HCT116 (cell line): ENCODE results near the gene NDST3. TPM values are rescaled to one million over a fixed set of nuclear protein-coding genes. Genes with fewer than 3 reads are reported as not detected.

Experiments used
- ATAC-seq: fragments of 200-7000 bp; cut with Tn5 transposase; 2 replicates; pipeline ENCODE4 v1.9.1; 2020; ENCODE audit warnings: mild to moderate bottlenecking, moderate library complexity
- BruUV-seq: library from RNA; stranded (reverse); fragments of 400-500 nt; replicated peaks from 2 replicates; lab custom pipeline; 2021; lab: Mats Ljungman, UMichigan
- CTCF ChIA-PET: fragments of 300-600 bp; sonication (Branson Sonifier 250); formaldehyde crosslinking; loops from one replicate; lab custom pipeline; 2021; ENCODE audit warnings: antibody characterized with exemption; lab: Charles Lee
- POLR2A ChIA-PET: fragments of 300-600, 350-600 bp; sonication (Branson Sonifier 250); formaldehyde crosslinking; loops from one replicate; lab custom pipeline; 2021; ENCODE audit warnings: antibody characterized with exemption; lab: Charles Lee
- RAD21 ChIA-PET, 2 experiments: fragments of 300-600 bp; sonication (Branson Sonifier 250); formaldehyde crosslinking; loops; one replicate each; lab custom pipeline; 2023; ENCODE audit warnings: low total read pairs in 2 of 2; ENCODE audit not compliant: uncharacterized antibody in 2 of 2, unreplicated experiment in 2 of 2, low non-redundant PET in 1 of 2; lab: Charles Lee
- DNase-seq: peaks from one replicate; pipeline ENCODE4 v3.0.0-alpha.2; 2010; ENCODE audit warnings: low read depth, low spot score
- H2AFZ ChIP-seq: fragments of 200-600 bp; shearing (Covaris generic), sonication (generic); 2 replicates; pipeline ENCODE4 v1.6.1; 2017; ENCODE audit warnings: low read depth, mixed run types, mixed read lengths, antibody characterized with exemption, low read length; ENCODE audit not compliant: poor library complexity, severe bottlenecking
- H3K27ac ChIP-seq: 2 replicates; pipeline ENCODE4 v1.5.1; 2012; ENCODE audit warnings: low read depth, low read length
- H3K27me3 ChIP-seq: fragments of 200-600 bp; sonication (generic); 2 replicates; pipeline ENCODE4 v1.6.1; 2016; ENCODE audit warnings: mixed run types, low read length, mixed read lengths; ENCODE audit not compliant: insufficient read depth
- H3K36me3 ChIP-seq, 2 experiments: fragments of 200-500 bp in 1 of 2; fragments of 200-600 bp in 1 of 2; sonication (Bioruptor generic) in 1 of 2; sonication (generic) in 1 of 2; 2 replicates each; pipeline versions ENCODE4 v1.5.1 to v1.6.1; 2014 to 2016; ENCODE audit warnings: low read length in 2 of 2, inconsistent platforms in 1 of 2, mixed read lengths in 1 of 2, mixed run types in 1 of 2; ENCODE audit not compliant: insufficient read depth in 2 of 2, control insufficient read depth in 1 of 2
- H3K4me1 ChIP-seq, 2 experiments: fragments of 200-600 bp in 1 of 2; sonication (generic) in 1 of 2; 2 replicates each; pipeline versions ENCODE4 v1.5.1 to v1.6.1; 2012 to 2017; ENCODE audit warnings: low read length in 2 of 2, inconsistent platforms in 1 of 2, mild to moderate bottlenecking in 1 of 2, mixed read lengths in 1 of 2, mixed run types in 1 of 2, moderate library complexity in 1 of 2; ENCODE audit not compliant: insufficient read depth in 2 of 2, control insufficient read depth in 1 of 2
- H3K4me2 ChIP-seq: fragments of 200-600 bp; sonication (generic); 2 replicates; pipeline ENCODE4 v1.6.1; 2017; ENCODE audit warnings: mixed run types, low read length, mixed read lengths
- H3K4me3 ChIP-seq, 2 experiments: fragments of 200-600 bp in 1 of 2; sonication (generic) in 1 of 2; replicated peaks in 1 of 2; 2 replicates each; pipeline ENCODE4 v1.5.1; 2011 to 2016; ENCODE audit warnings: low read length in 2 of 2, control low read depth in 1 of 2, low read depth in 1 of 2, mild to moderate bottlenecking in 1 of 2, mixed read lengths in 1 of 2, mixed run types in 1 of 2
- H3K79me2 ChIP-seq: fragments of 200-600 bp; sonication (generic); 2 replicates; pipeline ENCODE4 v1.6.1; 2017; ENCODE audit warnings: mild to moderate bottlenecking, mixed run types, low read length, moderate library complexity, mixed read lengths; ENCODE audit not compliant: insufficient read depth
- H3K9ac ChIP-seq: fragments of 200-600 bp; sonication (generic); 2 replicates; pipeline ENCODE4 v1.6.1; 2016; ENCODE audit warnings: low read length, mixed read lengths
- H3K9me2 ChIP-seq: fragments of 200-600 bp; sonication (generic), shearing (Covaris generic); 2 replicates; pipeline ENCODE4 v1.6.1; 2017; ENCODE audit warnings: mixed run types, mild to moderate bottlenecking, moderate library complexity; ENCODE audit not compliant: insufficient read depth
- H3K9me3 ChIP-seq, 2 experiments: fragments of 200-500 bp in 1 of 2; fragments of 200-600 bp in 1 of 2; sonication (Bioruptor generic) in 1 of 2; sonication (generic) in 1 of 2; 2 replicates each; pipeline ENCODE4 v1.6.1; 2014 to 2017; ENCODE audit warnings: low read length in 2 of 2, mixed read lengths in 2 of 2, inconsistent platforms in 1 of 2, low read depth in 1 of 2, mild to moderate bottlenecking in 1 of 2, mixed run types in 1 of 2, moderate library complexity in 1 of 2; ENCODE audit not compliant: control insufficient read depth in 1 of 2, insufficient read depth in 1 of 2
- H4K20me1 ChIP-seq: fragments of 200-600 bp; sonication (generic), shearing (Covaris generic); 2 replicates; pipeline ENCODE4 v1.6.1; 2017; ENCODE audit warnings: mixed run types, mild to moderate bottlenecking, moderate library complexity; ENCODE audit not compliant: insufficient read depth
- ATF3 ChIP-seq: IDR thresholded peaks from 2 replicates; pipeline ENCODE4 v1.6.1; 2012
- CBX3 ChIP-seq: IDR thresholded peaks from 2 replicates; pipeline ENCODE4 v1.6.1; 2012; ENCODE audit warnings: low read depth
- CEBPB ChIP-seq: IDR thresholded peaks from 2 replicates; pipeline ENCODE4 v1.6.1; 2012; ENCODE audit warnings: low read depth
- CTCF ChIP-seq, 3 experiments: fragments of 200-600 bp in 1 of 3; sonication (generic) in 1 of 3; IDR thresholded peaks in 2 of 3; conservative IDR thresholded peaks in 1 of 3; 2 replicates each; pipeline ENCODE4 v1.5.1; 2012 to 2017; ENCODE audit warnings: low read depth in 2 of 3, low read length in 2 of 3, antibody characterized with exemption in 1 of 3, borderline replicate concordance in 1 of 3, control low read depth in 1 of 3, mild to moderate bottlenecking in 1 of 3, mixed read lengths in 1 of 3, mixed run types in 1 of 3, moderate library complexity in 1 of 3; ENCODE audit not compliant: insufficient read depth in 1 of 3
- EGR1 ChIP-seq: IDR thresholded peaks from 2 replicates; pipeline ENCODE4 v1.6.1; 2012; ENCODE audit warnings: low read depth
- ELF1 ChIP-seq: IDR thresholded peaks from 2 replicates; pipeline ENCODE4 v1.6.1; 2012; ENCODE audit warnings: low read depth, borderline replicate concordance
- EZH2 ChIP-seq: fragments of 200-600 bp; sonication (generic); IDR thresholded peaks from 2 replicates; pipeline ENCODE4 v1.6.1; 2017; ENCODE audit warnings: antibody characterized with exemption, mixed run types
- EZH2phosphoT487 ChIP-seq: fragments of 200-600 bp; IDR thresholded peaks from 2 replicates; pipeline ENCODE4 v1.6.1; 2018; ENCODE audit warnings: antibody characterized with exemption, borderline replicate concordance
- FOSL1 ChIP-seq: IDR thresholded peaks from 2 replicates; pipeline ENCODE4 v1.6.1; 2012; ENCODE audit warnings: low read depth
- JUND ChIP-seq: IDR thresholded peaks from 2 replicates; pipeline ENCODE4 v1.6.1; 2012
- POLR2A ChIP-seq: IDR thresholded peaks from 2 replicates; pipeline ENCODE4 v1.7.0; 2011; ENCODE audit warnings: borderline replicate concordance; ENCODE audit not compliant: insufficient read depth, insufficient read length; ENCODE audit errors: extremely low read depth
- RAD21 ChIP-seq: IDR thresholded peaks from 2 replicates; pipeline ENCODE4 v1.6.1; 2012; ENCODE audit warnings: low read depth, mild to moderate bottlenecking
- SIN3A ChIP-seq: IDR thresholded peaks from 2 replicates; pipeline ENCODE4 v1.6.1; 2012; ENCODE audit warnings: low read depth
- SP1 ChIP-seq: IDR thresholded peaks from 2 replicates; pipeline ENCODE4 v1.6.1; 2012; ENCODE audit warnings: low read depth
- SRF ChIP-seq: IDR thresholded peaks from 2 replicates; pipeline ENCODE4 v1.6.1; 2012; ENCODE audit warnings: low read depth
- TCF7L2 ChIP-seq: IDR thresholded peaks from 2 replicates; pipeline ENCODE4 v1.7.0; 2011; ENCODE audit warnings: borderline replicate concordance, inconsistent platforms; ENCODE audit not compliant: insufficient read depth, insufficient read length; ENCODE audit errors: extremely low read depth
- ZBTB33 ChIP-seq: IDR thresholded peaks from 2 replicates; pipeline ENCODE4 v1.6.1; 2011; ENCODE audit warnings: mild to moderate bottlenecking, low read length, moderate library complexity; ENCODE audit not compliant: insufficient replicate concordance; ENCODE audit errors: extremely low read depth
- ZFX ChIP-seq: fragments of 450-650 bp; IDR thresholded peaks from 2 replicates; pipeline ENCODE4 v1.6.1; 2017
- ZNF274 ChIP-seq: fragments of 200-500 bp; sonication (Bioruptor generic); IDR thresholded peaks from 2 replicates; pipeline ENCODE4 v1.6.1; 2014; ENCODE audit warnings: mild to moderate bottlenecking, low read depth, low read length, inconsistent platforms
- intact Hi-C: fragments of 100-400 bp; cut with micrococcal nuclease; formaldehyde crosslinking; loops from 2 replicates; pipeline ENCODE4 v1.10.0; 2022
- total RNA-seq: library from RNA; stranded (reverse); gene quantifications from one replicate; pipeline ENCODE4 v1.2.1, GENCODE V29; 2021; ENCODE audit not compliant: unreplicated experiment

Gene NDST3
- total RNA-seq, 1 experiment from 2014 or later, result not detected

- H3K27me3 ChIP-seq, result no peaks in the 10 kb centered on the region
- ATAC-seq, result no peak
- no peak for DNase-seq
- no peaks in the 10 kb centered on the region for H3K79me2 ChIP-seq
- 0 out of 4 replicates have a peak, but pooled peaks cover 0 to 7% of the 10 kb centered on the region in 2 experiments for H3K9me3 ChIP-seq
- no peak overlapping the region for H3K27ac ChIP-seq
- POLR2A ChIA-PET, result no interaction called here
- H3K4me1 ChIP-seq, result no peaks in the 10 kb centered on the region
- no peak overlapping the region for H3K4me2 ChIP-seq
- no peak overlapping the region for H2AFZ ChIP-seq
- no peaks in the 10 kb centered on the region for H3K9me2 ChIP-seq
- no TSS peak for BruUV-seq
- H3K36me3 ChIP-seq, result no peaks in the 10 kb centered on the region
- CTCF ChIA-PET, result no interaction called here
- no peak overlapping the region for H3K9ac ChIP-seq
- no peak overlapping the region for H3K4me3 ChIP-seq
- intact Hi-C loops, result no loop called here
- H4K20me1 ChIP-seq, result no peaks in the 10 kb centered on the region
- RAD21 ChIA-PET, result no interaction called here
- no peak for TF ChIP-seq EZH2
- TF ChIP-seq FOSL1, result no peak
- TF ChIP-seq CEBPB, result no peak
- TF ChIP-seq RAD21, result no peak
- TF ChIP-seq CBX3, result no peak
- TF ChIP-seq POLR2A, result no peak
- TF ChIP-seq ZNF274, result no peak
- TF ChIP-seq SP1, result no peak
- TF ChIP-seq CTCF (IDR thresholded peaks at IDR 0.05 in 2 of 3, conservative IDR thresholded peaks at IDR 0.05 in 1 of 3; ENCODE audit: borderline replicate concordance in 1 of 3, insufficient read depth in 1 of 3, low read depth in 2 of 3, low read length in 2 of 3), result no peak
- no peak for TF ChIP-seq ELF1
- TF ChIP-seq EGR1, result no peak
- TF ChIP-seq ZFX, result no peak
- no peak for TF ChIP-seq SRF
- TF ChIP-seq SIN3A, result no peak
- TF ChIP-seq ZBTB33, result no peak
- no peak for TF ChIP-seq EZH2phosphoT487
- no peak for TF ChIP-seq TCF7L2
- no peak for TF ChIP-seq JUND
- no peak for TF ChIP-seq ATF3
Measured at GRCh38 chr4:118167306-118167705, 133.0 kb downstream of the NDST3 start.
